Breast epithelium (tissue), 3 donors: ENCODE measurements around the gene BABAM2.

Source experiments
- POLR2A ChIP-seq: fragments of 450-650 bp; IDR thresholded peaks from one replicate; pipeline ENCODE4 v1.6.1; 2016; ENCODE audit warnings: antibody characterized with exemption, mild to moderate bottlenecking, moderate library complexity
- POLR2AphosphoS5 ChIP-seq, 3 donors: sonication (generic); formaldehyde crosslinking; IDR thresholded peaks; one replicate each; pipeline ENCODE4 v1.6.1; 2017; ENCODE audit warnings: antibody characterized with exemption in 3 of 3
- TF ChIP-seq, protein P1 (sequence below), 3 donors: fragments of 450-650 bp; IDR thresholded peaks; one replicate each; pipeline ENCODE4 v1.5.1; 2016 to 2017; ENCODE audit warnings: antibody characterized with exemption in 3 of 3, mild to moderate bottlenecking in 3 of 3, moderate library complexity in 3 of 3

DNA sequence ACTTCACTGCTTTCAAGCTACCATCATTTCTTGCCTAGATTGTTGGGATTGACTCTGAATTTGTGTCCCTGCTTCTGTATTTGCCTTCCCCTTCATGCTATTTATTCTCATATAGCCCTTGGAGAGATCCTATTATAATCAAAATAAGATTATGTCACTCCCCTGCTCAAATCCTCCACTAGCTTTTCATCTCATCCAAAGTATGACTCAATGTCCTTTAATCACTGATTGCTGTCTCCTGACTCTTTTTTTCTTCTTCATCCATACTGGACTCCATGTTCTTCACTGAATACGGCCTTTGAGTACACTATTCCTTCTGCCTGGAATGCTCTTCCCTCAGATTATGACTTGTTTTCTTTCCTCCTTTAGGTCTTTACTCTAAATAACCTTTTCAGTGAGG is 5.3 kb upstream of the BABAM2 start:
- TF ChIP-seq, protein P1, sequence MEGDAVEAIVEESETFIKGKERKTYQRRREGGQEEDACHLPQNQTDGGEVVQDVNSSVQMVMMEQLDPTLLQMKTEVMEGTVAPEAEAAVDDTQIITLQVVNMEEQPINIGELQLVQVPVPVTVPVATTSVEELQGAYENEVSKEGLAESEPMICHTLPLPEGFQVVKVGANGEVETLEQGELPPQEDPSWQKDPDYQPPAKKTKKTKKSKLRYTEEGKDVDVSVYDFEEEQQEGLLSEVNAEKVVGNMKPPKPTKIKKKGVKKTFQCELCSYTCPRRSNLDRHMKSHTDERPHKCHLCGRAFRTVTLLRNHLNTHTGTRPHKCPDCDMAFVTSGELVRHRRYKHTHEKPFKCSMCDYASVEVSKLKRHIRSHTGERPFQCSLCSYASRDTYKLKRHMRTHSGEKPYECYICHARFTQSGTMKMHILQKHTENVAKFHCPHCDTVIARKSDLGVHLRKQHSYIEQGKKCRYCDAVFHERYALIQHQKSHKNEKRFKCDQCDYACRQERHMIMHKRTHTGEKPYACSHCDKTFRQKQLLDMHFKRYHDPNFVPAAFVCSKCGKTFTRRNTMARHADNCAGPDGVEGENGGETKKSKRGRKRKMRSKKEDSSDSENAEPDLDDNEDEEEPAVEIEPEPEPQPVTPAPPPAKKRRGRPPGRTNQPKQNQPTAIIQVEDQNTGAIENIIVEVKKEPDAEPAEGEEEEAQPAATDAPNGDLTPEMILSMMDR (IDR thresholded peaks at IDR 0.05), result no peak
- no peak for TF ChIP-seq POLR2A
- TF ChIP-seq POLR2AphosphoS5 (IDR thresholded peaks at IDR 0.05), result no peak
